GM21825 (cell line): Measurements from ENCODE around the gene SEC24C.
"Not testable (repeated sequence)": the region's sequence is repeated elsewhere in the genome, so short reads cannot be mapped to it uniquely, and the experiment has no call there.

Experiments
- ATAC-seq: cut with Tn5 transposase; IDR thresholded peaks from one replicate; pipeline ENCODE4 v1.9.1; 2021; ENCODE audit warnings: mild to moderate bottlenecking, moderate library complexity; ENCODE audit not compliant: unreplicated experiment

The SEC24C gene, protein sequence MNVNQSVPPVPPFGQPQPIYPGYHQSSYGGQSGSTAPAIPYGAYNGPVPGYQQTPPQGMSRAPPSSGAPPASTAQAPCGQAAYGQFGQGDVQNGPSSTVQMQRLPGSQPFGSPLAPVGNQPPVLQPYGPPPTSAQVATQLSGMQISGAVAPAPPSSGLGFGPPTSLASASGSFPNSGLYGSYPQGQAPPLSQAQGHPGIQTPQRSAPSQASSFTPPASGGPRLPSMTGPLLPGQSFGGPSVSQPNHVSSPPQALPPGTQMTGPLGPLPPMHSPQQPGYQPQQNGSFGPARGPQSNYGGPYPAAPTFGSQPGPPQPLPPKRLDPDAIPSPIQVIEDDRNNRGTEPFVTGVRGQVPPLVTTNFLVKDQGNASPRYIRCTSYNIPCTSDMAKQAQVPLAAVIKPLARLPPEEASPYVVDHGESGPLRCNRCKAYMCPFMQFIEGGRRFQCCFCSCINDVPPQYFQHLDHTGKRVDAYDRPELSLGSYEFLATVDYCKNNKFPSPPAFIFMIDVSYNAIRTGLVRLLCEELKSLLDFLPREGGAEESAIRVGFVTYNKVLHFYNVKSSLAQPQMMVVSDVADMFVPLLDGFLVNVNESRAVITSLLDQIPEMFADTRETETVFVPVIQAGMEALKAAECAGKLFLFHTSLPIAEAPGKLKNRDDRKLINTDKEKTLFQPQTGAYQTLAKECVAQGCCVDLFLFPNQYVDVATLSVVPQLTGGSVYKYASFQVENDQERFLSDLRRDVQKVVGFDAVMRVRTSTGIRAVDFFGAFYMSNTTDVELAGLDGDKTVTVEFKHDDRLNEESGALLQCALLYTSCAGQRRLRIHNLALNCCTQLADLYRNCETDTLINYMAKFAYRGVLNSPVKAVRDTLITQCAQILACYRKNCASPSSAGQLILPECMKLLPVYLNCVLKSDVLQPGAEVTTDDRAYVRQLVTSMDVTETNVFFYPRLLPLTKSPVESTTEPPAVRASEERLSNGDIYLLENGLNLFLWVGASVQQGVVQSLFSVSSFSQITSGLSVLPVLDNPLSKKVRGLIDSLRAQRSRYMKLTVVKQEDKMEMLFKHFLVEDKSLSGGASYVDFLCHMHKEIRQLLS

GRCh38 chr10:73743905-73744663 is at the start of gene SEC24C:
Gene SEC24C, plus strand, starts transcription at chr10:73744372. Its CDS starts 2,461 bp downstream, at chr10:73746833.
- ATAC-seq, result peak; percentile 86

DNA sequence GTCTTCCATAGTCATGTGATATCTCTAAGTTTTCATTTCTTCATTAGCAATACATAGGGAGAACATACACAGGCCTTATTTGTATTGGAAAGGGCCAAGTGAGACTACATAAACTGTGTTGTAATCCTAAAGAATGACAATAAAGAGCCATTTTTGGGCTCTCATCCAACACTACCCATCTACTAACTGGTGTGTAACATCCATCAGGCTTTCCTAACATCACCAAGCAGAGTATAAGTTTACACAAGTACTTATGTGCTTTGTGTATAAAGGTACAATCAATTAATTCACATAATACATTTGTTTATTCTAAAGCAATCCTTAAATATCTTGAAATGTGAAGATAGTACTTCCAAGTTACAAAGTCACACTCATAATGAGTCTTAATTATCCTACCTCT is 48.9 kb upstream of the SEC24C start:
- ATAC-seq, result not testable (repeated sequence)

DNA sequence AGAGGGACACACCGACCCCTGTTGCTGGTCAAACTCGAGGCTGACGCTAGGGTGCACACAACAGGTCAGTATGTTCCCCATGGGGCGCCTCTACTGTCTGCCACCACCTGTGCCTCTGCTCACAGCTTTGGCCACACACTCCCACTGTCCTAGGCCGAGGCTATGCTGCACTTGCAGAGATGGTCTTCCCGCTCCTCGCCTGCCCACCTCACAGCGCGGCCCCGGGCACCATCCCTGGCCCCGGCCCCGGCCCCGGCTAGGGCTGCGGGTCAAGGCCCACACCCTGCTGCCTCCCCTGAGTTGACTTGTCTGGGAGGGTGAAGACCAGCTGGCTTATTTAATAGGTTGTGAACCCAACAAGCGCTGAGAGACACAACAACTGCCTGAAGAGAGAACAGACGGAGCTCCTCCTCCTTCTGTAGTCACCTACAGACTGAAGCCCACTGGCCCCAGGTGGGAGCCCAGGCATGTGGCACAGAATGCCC is 46.5 kb upstream of the SEC24C start, which contains the start of gene AGAP5:
TSS of gene AGAP5 (minus strand) at position 435 of the 485 bp plus-strand sequence. CDS start at position 81, 354 bp downstream.
- ATAC-seq, result not testable (repeated sequence)

DNA sequence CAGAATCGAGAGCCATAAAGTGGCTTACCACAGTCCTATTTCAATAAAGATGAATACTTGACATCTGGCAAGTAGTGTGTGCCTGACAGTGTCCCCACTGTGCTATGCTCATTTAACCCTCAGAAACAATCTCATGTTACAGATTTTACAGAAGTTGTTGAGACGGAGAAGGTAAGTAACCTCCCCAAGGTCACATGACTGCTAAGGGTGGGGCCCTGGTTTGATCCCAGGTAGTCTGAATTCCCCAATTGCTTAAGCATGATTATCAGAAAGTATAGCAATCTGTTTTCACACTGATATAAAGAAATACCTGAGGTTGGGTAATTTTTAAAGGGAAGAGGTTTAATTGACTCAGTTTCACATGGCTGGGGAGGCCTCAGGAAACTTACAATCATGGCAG is 45.4 kb upstream of the SEC24C start:
- not testable (repeated sequence) for ATAC-seq

GRCh38 chr10:73703924-73704323 is 40.2 kb upstream of the SEC24C start:
- not testable (repeated sequence) for ATAC-seq

GRCh38 chr10:73705506-73706072 is 38.6 kb upstream of the SEC24C start:
- not testable (repeated sequence) for ATAC-seq

DNA sequence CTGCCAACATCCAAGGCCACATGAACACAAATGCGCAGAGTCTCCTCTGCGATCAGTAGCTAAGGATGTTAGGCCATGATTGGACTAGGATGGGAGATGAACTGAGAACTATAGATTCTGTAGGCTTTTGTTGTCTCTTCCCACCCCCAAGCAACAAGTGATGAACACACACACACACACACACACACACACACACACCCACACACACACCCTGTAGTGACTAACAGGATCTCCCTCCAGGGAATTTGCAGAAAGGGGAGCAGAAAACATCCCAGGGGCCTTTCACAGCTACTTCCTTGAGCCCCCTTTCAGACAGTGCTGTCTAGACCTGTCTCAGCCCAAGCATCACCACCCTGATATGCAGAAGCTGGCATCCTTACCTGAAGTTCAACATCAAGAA is 37.7 kb upstream of the SEC24C start:
- not testable (repeated sequence) for ATAC-seq

- not testable (repeated sequence) for ATAC-seq
Observed at GRCh38 chr10:73707628-73708027, 36.5 kb upstream of the SEC24C start.

GRCh38 chr10:73708122-73708521 is 36.0 kb upstream of the SEC24C start:
- not testable (repeated sequence) for ATAC-seq

DNA sequence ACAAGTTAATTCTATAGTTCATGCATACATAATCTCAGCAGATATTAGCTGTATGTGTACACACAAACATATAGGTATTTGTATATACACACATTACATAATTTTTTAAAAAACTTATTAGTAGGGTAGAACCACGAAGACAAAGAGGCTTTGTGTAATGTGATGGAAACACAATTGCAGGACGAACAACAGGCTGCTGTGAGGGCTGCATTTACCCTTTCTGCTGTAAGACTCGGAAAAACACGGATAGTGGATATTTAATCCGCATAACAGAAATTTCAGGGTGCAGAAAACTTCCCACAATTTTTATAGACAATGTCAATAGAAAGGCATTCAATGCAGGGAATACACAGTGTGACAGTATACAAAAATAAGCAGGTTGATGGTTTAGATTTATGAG is 32.5 kb upstream of the SEC24C start:
- ATAC-seq, result not testable (repeated sequence)

- ATAC-seq, result not testable (repeated sequence)
Observed at GRCh38 chr10:73713912-73714311, 30.3 kb upstream of the SEC24C start.

DNA sequence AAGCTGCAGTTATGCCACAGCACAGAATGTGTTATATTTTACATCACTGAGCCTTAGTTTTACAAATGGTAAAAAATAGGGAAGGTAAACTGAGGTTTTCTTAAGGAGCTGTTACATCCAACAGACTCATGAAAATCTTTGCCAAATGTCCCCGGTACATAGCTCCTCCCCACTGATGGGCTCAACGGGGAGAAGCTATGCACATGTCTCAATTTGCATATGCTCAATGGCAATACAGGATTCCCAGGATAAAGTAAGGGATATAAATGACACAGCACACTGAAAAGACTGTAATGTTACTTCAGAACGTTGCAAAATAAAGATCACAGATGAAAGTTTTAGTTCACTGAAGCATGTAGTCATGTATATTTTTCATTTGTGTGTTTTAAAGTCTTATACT is 29.7 kb upstream of the SEC24C start:
- ATAC-seq, result not testable (repeated sequence)

- not testable (repeated sequence) for ATAC-seq
Observed at GRCh38 chr10:73715179-73716156, 28.7 kb upstream of the SEC24C start.

GRCh38 chr10:73716251-73716650 is 27.9 kb upstream of the SEC24C start:
- no peak for ATAC-seq

- ATAC-seq, result peak; percentile 54
Observed at GRCh38 chr10:73717556-73717955, 26.6 kb upstream of the SEC24C start.

GRCh38 chr10:73720561-73720960 is 23.6 kb upstream of the SEC24C start:
- ATAC-seq, result not testable (repeated sequence)

- no peak for ATAC-seq
Observed at GRCh38 chr10:73723516-73723915, 20.7 kb upstream of the SEC24C start.

GRCh38 chr10:73729781-73730152 is 14.4 kb upstream of the SEC24C start:
- not testable (repeated sequence) for ATAC-seq
